ENCODE measurements around the gene TLE5. TPM values are rescaled to one million over a fixed set of nuclear protein-coding genes. Genes with fewer than 3 reads are reported as not detected.

The TLE5 gene
- total RNA-seq, 1 donor from 2014 or later, result 302 TPM

- TF ChIP-seq CTCF (conservative IDR thresholded peaks at IDR 0.05), result no peak
Measured at GRCh38 chr19:3067563-3067962, 5.3 kb upstream of the TLE5 start.

GRCh38 chr19:3066482-3067049 lies 4.3 kb upstream of the TLE5 start:
- DNase-seq (ENCODE audit: extremely low spot score, unreplicated experiment), result no peak
- Mint-ChIP-seq H3K4me1 (ENCODE audit: unreplicated experiment) (peaks cover 22% of the 10 kb centered on the region), H3K4me3 (no peak overlapping the region), H3K27me3 (no peaks in the 10 kb centered on the region), H3K9me3 (no peaks in the 10 kb centered on the region), H3K36me3 (no peaks in the 10 kb centered on the region), H3K27ac (peak overlapping the region; percentile 64)
- no peak for TF ChIP-seq CTCF (conservative IDR thresholded peaks at IDR 0.05)

More at GRCh38 chr19:3067563-3067962, 5.3 kb upstream of the TLE5 start:
- Mint-ChIP-seq H3K27me3 (no peaks in the 10 kb centered on the region), H3K4me1 (ENCODE audit: unreplicated experiment) (peaks cover 27% of the 10 kb centered on the region), H3K9me3 (no peaks in the 10 kb centered on the region), H3K36me3 (no peaks in the 10 kb centered on the region), H3K27ac (peak overlapping the region; percentile 74), H3K4me3 (peak overlapping the region; percentile 68)
- no peak for DNase-seq (ENCODE audit: extremely low spot score, unreplicated experiment)

- H3K27me3 Mint-ChIP-seq, result no peaks in the 10 kb centered on the region
- peaks cover 24% of the 10 kb centered on the region for H3K4me1 Mint-ChIP-seq (ENCODE audit: unreplicated experiment)
- no peaks in the 10 kb centered on the region for H3K9me3 Mint-ChIP-seq
- H3K4me3 Mint-ChIP-seq, result peak overlapping the region; percentile 58
- peak overlapping the region; percentile 94 for H3K27ac Mint-ChIP-seq
- TF ChIP-seq CTCF (conservative IDR thresholded peaks at IDR 0.05), result no peak
- peaks cover 1% of the 10 kb centered on the region for H3K36me3 Mint-ChIP-seq
- DNase-seq (ENCODE audit: extremely low spot score, unreplicated experiment), result no peak
Measured at GRCh38 chr19:3065675-3066357, 3.5 kb upstream of the TLE5 start.

GRCh38 chr19:3064011-3064330 lies 1.7 kb upstream of the TLE5 start:
- Mint-ChIP-seq H3K36me3 (peaks cover 4% of the 10 kb centered on the region), H3K27me3 (no peaks in the 10 kb centered on the region), H3K4me1 (ENCODE audit: unreplicated experiment) (peaks cover 28% of the 10 kb centered on the region), H3K27ac (no peak overlapping the region), H3K4me3 (peak overlapping the region; percentile 89), H3K9me3 (no peaks in the 10 kb centered on the region)
- TF ChIP-seq CTCF (conservative IDR thresholded peaks at IDR 0.05), result no peak
- DNase-seq (ENCODE audit: extremely low spot score, unreplicated experiment), result no peak

- DNase-seq (ENCODE audit: extremely low spot score, unreplicated experiment), result no peak
- Mint-ChIP-seq H3K4me1 (ENCODE audit: unreplicated experiment) (peaks cover 39% of the 10 kb centered on the region), H3K4me3 (peak overlapping the region; percentile 90), H3K27me3 (no peaks in the 10 kb centered on the region), H3K27ac (peak overlapping the region; percentile 90), H3K36me3 (peaks cover 10% of the 10 kb centered on the region), H3K9me3 (no peaks in the 10 kb centered on the region)
- no peak for TF ChIP-seq CTCF (conservative IDR thresholded peaks at IDR 0.05)
Measured at GRCh38 chr19:3061182-3062161, 823 bp downstream of the TLE5 start.

Measured in type B pancreatic cell (in vitro differentiated cells).